HCT116 (cell line): Measurements from ENCODE around the gene TMEM51. TPM values are rescaled to one million over a fixed set of nuclear protein-coding genes. Genes with fewer than 3 reads are reported as not detected.

Experiments
- ATAC-seq: fragments of 200-7000 bp; cut with Tn5 transposase; 2 replicates; pipeline ENCODE4 v1.9.1; 2020; ENCODE audit warnings: mild to moderate bottlenecking, moderate library complexity
- BruUV-seq: library from RNA; stranded (reverse); fragments of 400-500 nt; replicated peaks from 2 replicates; lab custom pipeline; 2021; lab: Mats Ljungman, UMichigan
- CTCF ChIA-PET: fragments of 300-600 bp; sonication (Branson Sonifier 250); formaldehyde crosslinking; loops from one replicate; lab custom pipeline; 2021; ENCODE audit warnings: antibody characterized with exemption; lab: Charles Lee
- POLR2A ChIA-PET: fragments of 300-600, 350-600 bp; sonication (Branson Sonifier 250); formaldehyde crosslinking; loops from one replicate; lab custom pipeline; 2021; ENCODE audit warnings: antibody characterized with exemption; lab: Charles Lee
- RAD21 ChIA-PET, 2 experiments: fragments of 300-600 bp; sonication (Branson Sonifier 250); formaldehyde crosslinking; loops; one replicate each; lab custom pipeline; 2023; ENCODE audit warnings: low total read pairs in 2 of 2; ENCODE audit not compliant: uncharacterized antibody in 2 of 2, unreplicated experiment in 2 of 2, low non-redundant PET in 1 of 2; lab: Charles Lee
- DNase-seq: peaks from one replicate; pipeline ENCODE4 v3.0.0-alpha.2; 2010; ENCODE audit warnings: low read depth, low spot score
- H2AFZ ChIP-seq: fragments of 200-600 bp; shearing (Covaris generic), sonication (generic); 2 replicates; pipeline ENCODE4 v1.6.1; 2017; ENCODE audit warnings: low read depth, mixed run types, mixed read lengths, antibody characterized with exemption, low read length; ENCODE audit not compliant: poor library complexity, severe bottlenecking
- H3K27ac ChIP-seq: 2 replicates; pipeline ENCODE4 v1.5.1; 2012; ENCODE audit warnings: low read depth, low read length
- H3K27me3 ChIP-seq: fragments of 200-600 bp; sonication (generic); 2 replicates; pipeline ENCODE4 v1.6.1; 2016; ENCODE audit warnings: mixed run types, low read length, mixed read lengths; ENCODE audit not compliant: insufficient read depth
- H3K36me3 ChIP-seq, 2 experiments: fragments of 200-500 bp in 1 of 2; fragments of 200-600 bp in 1 of 2; sonication (Bioruptor generic) in 1 of 2; sonication (generic) in 1 of 2; 2 replicates each; pipeline versions ENCODE4 v1.5.1 to v1.6.1; 2014 to 2016; ENCODE audit warnings: low read length in 2 of 2, inconsistent platforms in 1 of 2, mixed read lengths in 1 of 2, mixed run types in 1 of 2; ENCODE audit not compliant: insufficient read depth in 2 of 2, control insufficient read depth in 1 of 2
- H3K4me1 ChIP-seq, 2 experiments: fragments of 200-600 bp in 1 of 2; sonication (generic) in 1 of 2; 2 replicates each; pipeline versions ENCODE4 v1.5.1 to v1.6.1; 2012 to 2017; ENCODE audit warnings: low read length in 2 of 2, inconsistent platforms in 1 of 2, mild to moderate bottlenecking in 1 of 2, mixed read lengths in 1 of 2, mixed run types in 1 of 2, moderate library complexity in 1 of 2; ENCODE audit not compliant: insufficient read depth in 2 of 2, control insufficient read depth in 1 of 2
- H3K4me2 ChIP-seq: fragments of 200-600 bp; sonication (generic); 2 replicates; pipeline ENCODE4 v1.6.1; 2017; ENCODE audit warnings: mixed run types, low read length, mixed read lengths
- H3K4me3 ChIP-seq, 2 experiments: fragments of 200-600 bp in 1 of 2; sonication (generic) in 1 of 2; replicated peaks in 1 of 2; 2 replicates each; pipeline ENCODE4 v1.5.1; 2011 to 2016; ENCODE audit warnings: low read length in 2 of 2, control low read depth in 1 of 2, low read depth in 1 of 2, mild to moderate bottlenecking in 1 of 2, mixed read lengths in 1 of 2, mixed run types in 1 of 2
- H3K79me2 ChIP-seq: fragments of 200-600 bp; sonication (generic); 2 replicates; pipeline ENCODE4 v1.6.1; 2017; ENCODE audit warnings: mild to moderate bottlenecking, mixed run types, low read length, moderate library complexity, mixed read lengths; ENCODE audit not compliant: insufficient read depth
- H3K9ac ChIP-seq: fragments of 200-600 bp; sonication (generic); 2 replicates; pipeline ENCODE4 v1.6.1; 2016; ENCODE audit warnings: low read length, mixed read lengths
- H3K9me2 ChIP-seq: fragments of 200-600 bp; sonication (generic), shearing (Covaris generic); 2 replicates; pipeline ENCODE4 v1.6.1; 2017; ENCODE audit warnings: mixed run types, mild to moderate bottlenecking, moderate library complexity; ENCODE audit not compliant: insufficient read depth
- H3K9me3 ChIP-seq, 2 experiments: fragments of 200-500 bp in 1 of 2; fragments of 200-600 bp in 1 of 2; sonication (Bioruptor generic) in 1 of 2; sonication (generic) in 1 of 2; 2 replicates each; pipeline ENCODE4 v1.6.1; 2014 to 2017; ENCODE audit warnings: low read length in 2 of 2, mixed read lengths in 2 of 2, inconsistent platforms in 1 of 2, low read depth in 1 of 2, mild to moderate bottlenecking in 1 of 2, mixed run types in 1 of 2, moderate library complexity in 1 of 2; ENCODE audit not compliant: control insufficient read depth in 1 of 2, insufficient read depth in 1 of 2
- H4K20me1 ChIP-seq: fragments of 200-600 bp; sonication (generic), shearing (Covaris generic); 2 replicates; pipeline ENCODE4 v1.6.1; 2017; ENCODE audit warnings: mixed run types, mild to moderate bottlenecking, moderate library complexity; ENCODE audit not compliant: insufficient read depth
- CEBPB ChIP-seq: IDR thresholded peaks from 2 replicates; pipeline ENCODE4 v1.6.1; 2012; ENCODE audit warnings: low read depth
- EGR1 ChIP-seq: IDR thresholded peaks from 2 replicates; pipeline ENCODE4 v1.6.1; 2012; ENCODE audit warnings: low read depth
- ELF1 ChIP-seq: IDR thresholded peaks from 2 replicates; pipeline ENCODE4 v1.6.1; 2012; ENCODE audit warnings: low read depth, borderline replicate concordance
- EZH2 ChIP-seq: fragments of 200-600 bp; sonication (generic); IDR thresholded peaks from 2 replicates; pipeline ENCODE4 v1.6.1; 2017; ENCODE audit warnings: antibody characterized with exemption, mixed run types
- EZH2phosphoT487 ChIP-seq: fragments of 200-600 bp; IDR thresholded peaks from 2 replicates; pipeline ENCODE4 v1.6.1; 2018; ENCODE audit warnings: antibody characterized with exemption, borderline replicate concordance
- FOSL1 ChIP-seq: IDR thresholded peaks from 2 replicates; pipeline ENCODE4 v1.6.1; 2012; ENCODE audit warnings: low read depth
- SIN3A ChIP-seq: IDR thresholded peaks from 2 replicates; pipeline ENCODE4 v1.6.1; 2012; ENCODE audit warnings: low read depth
- SP1 ChIP-seq: IDR thresholded peaks from 2 replicates; pipeline ENCODE4 v1.6.1; 2012; ENCODE audit warnings: low read depth
- SRF ChIP-seq: IDR thresholded peaks from 2 replicates; pipeline ENCODE4 v1.6.1; 2012; ENCODE audit warnings: low read depth
- TCF7L2 ChIP-seq: IDR thresholded peaks from 2 replicates; pipeline ENCODE4 v1.7.0; 2011; ENCODE audit warnings: borderline replicate concordance, inconsistent platforms; ENCODE audit not compliant: insufficient read depth, insufficient read length; ENCODE audit errors: extremely low read depth
- YY1 ChIP-seq: IDR thresholded peaks from 2 replicates; pipeline ENCODE4 v1.6.1; 2011; ENCODE audit warnings: low read length, low read depth, moderate library complexity, mild to moderate bottlenecking; ENCODE audit not compliant: insufficient replicate concordance; ENCODE audit errors: extremely low read depth
- ZNF274 ChIP-seq: fragments of 200-500 bp; sonication (Bioruptor generic); IDR thresholded peaks from 2 replicates; pipeline ENCODE4 v1.6.1; 2014; ENCODE audit warnings: mild to moderate bottlenecking, low read depth, low read length, inconsistent platforms
- intact Hi-C: fragments of 100-400 bp; cut with micrococcal nuclease; formaldehyde crosslinking; loops from 2 replicates; pipeline ENCODE4 v1.10.0; 2022
- total RNA-seq: library from RNA; stranded (reverse); gene quantifications from one replicate; pipeline ENCODE4 v1.2.1, GENCODE V29; 2021; ENCODE audit not compliant: unreplicated experiment
- TF ChIP-seq, protein P1 (sequence below): IDR thresholded peaks from 2 replicates; pipeline ENCODE4 v1.6.1; 2011; ENCODE audit warnings: mild to moderate bottlenecking, low read length, moderate library complexity; ENCODE audit not compliant: insufficient replicate concordance; ENCODE audit errors: extremely low read depth
- TF ChIP-seq, protein P2 (sequence below): IDR thresholded peaks from 2 replicates; pipeline ENCODE4 v1.6.1; 2012
- TF ChIP-seq, protein P3 (sequence below): IDR thresholded peaks from 2 replicates; pipeline ENCODE4 v1.6.1; 2012
- TF ChIP-seq, protein P4 (sequence below), 3 experiments: fragments of 200-600 bp in 1 of 3; sonication (generic) in 1 of 3; IDR thresholded peaks in 2 of 3; conservative IDR thresholded peaks in 1 of 3; 2 replicates each; pipeline ENCODE4 v1.5.1; 2012 to 2017; ENCODE audit warnings: low read depth in 2 of 3, low read length in 2 of 3, antibody characterized with exemption in 1 of 3, borderline replicate concordance in 1 of 3, control low read depth in 1 of 3, mild to moderate bottlenecking in 1 of 3, mixed read lengths in 1 of 3, mixed run types in 1 of 3, moderate library complexity in 1 of 3; ENCODE audit not compliant: insufficient read depth in 1 of 3

Gene TMEM51
- total RNA-seq, 1 experiment from 2014 or later: 16.6 TPM

DNA sequence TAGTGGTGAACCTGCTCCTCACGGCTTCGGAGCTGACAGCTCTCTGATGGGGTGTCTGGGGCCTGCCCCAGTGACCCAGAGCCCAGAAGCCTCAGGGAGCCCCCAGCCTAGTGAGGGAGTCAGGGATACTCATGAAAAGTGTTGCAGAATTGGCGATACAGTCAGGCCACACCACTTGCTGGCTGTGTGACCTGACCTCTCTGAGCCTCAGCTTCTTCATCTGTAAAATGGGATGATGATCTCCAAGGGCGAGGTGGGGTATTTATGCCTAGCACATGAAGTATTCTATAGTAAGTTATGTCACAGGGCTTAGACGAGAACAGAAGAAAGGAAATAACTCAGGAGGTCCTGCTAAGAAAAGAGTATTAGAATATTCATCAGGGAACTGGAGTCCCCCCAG, 1.6 kb downstream of the TMEM51 start (continued):
- TF ChIP-seq, protein P1, sequence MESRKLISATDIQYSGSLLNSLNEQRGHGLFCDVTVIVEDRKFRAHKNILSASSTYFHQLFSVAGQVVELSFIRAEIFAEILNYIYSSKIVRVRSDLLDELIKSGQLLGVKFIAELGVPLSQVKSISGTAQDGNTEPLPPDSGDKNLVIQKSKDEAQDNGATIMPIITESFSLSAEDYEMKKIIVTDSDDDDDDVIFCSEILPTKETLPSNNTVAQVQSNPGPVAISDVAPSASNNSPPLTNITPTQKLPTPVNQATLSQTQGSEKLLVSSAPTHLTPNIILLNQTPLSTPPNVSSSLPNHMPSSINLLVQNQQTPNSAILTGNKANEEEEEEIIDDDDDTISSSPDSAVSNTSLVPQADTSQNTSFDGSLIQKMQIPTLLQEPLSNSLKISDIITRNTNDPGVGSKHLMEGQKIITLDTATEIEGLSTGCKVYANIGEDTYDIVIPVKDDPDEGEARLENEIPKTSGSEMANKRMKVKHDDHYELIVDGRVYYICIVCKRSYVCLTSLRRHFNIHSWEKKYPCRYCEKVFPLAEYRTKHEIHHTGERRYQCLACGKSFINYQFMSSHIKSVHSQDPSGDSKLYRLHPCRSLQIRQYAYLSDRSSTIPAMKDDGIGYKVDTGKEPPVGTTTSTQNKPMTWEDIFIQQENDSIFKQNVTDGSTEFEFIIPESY: no peak
- TF ChIP-seq, protein P2, sequence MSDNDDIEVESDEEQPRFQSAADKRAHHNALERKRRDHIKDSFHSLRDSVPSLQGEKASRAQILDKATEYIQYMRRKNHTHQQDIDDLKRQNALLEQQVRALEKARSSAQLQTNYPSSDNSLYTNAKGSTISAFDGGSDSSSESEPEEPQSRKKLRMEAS: no peak
- TF ChIP-seq SP1: no peak
- TF ChIP-seq, protein P3, sequence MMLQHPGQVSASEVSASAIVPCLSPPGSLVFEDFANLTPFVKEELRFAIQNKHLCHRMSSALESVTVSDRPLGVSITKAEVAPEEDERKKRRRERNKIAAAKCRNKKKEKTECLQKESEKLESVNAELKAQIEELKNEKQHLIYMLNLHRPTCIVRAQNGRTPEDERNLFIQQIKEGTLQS: no peak
- TF ChIP-seq EGR1: no peak
- TF ChIP-seq SRF: no peak

DNA sequence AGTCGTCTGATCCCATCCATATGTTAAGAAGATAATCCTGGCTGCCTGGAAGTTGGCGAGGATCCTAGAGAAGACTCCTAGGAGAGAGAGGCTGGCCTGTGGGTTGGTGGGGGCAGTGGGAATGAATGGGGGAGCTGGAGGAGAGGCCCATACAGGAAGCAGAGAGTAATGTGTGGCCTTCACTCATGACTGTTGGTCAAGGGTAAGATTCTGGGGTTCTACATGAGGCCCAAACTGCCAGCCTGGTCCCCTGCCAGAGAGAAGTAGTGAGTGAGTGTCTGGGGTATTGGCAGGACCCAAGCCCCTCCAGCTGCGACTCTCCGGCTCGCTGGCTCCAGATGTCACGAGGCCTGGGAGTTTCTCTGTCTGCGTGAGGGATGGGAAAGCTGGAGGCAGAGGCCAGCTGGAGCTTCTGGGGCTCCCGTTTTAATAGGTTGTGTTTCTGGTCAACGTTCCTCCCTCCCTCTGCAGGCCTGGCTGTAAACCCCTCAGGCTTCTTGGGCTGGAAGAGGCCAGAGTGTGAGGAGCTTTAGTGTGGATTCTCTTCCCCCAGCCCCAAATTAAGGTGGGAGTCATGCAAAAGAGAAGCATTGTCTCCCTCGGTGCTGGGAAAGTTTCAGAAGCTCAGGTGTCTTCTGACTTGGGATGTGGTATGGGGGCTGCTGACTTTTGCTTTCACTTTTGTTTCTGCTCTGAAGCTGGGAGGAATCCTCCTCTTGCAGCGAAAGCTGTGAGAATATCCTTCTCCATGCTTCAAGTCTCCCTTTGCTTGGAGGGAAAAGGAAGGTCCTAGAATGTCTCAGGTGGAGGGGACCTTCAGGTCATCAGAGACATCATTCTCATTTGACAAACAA, 2.6 kb downstream of the TMEM51 start:
- no peaks in the 10 kb centered on the region for H3K9me3 ChIP-seq
- no peak overlapping the region for H3K4me2 ChIP-seq
- no peaks in the 10 kb centered on the region for H3K27me3 ChIP-seq
- intact Hi-C loops: no loop called here
- H3K4me1 ChIP-seq: peaks cover 15 to 53% of the 10 kb centered on the region in 2 experiments; a peak in 3 of 4 replicates
- H3K9ac ChIP-seq: no peak overlapping the region
- ATAC-seq: no peak
- H3K79me2 ChIP-seq: peaks cover 71% of the 10 kb centered on the region
- RAD21 ChIA-PET: no interaction called here
- CTCF ChIA-PET: no interaction called here
- no peak overlapping the region for H3K4me3 ChIP-seq
- no peak overlapping the region for H2AFZ ChIP-seq
- no peaks in the 10 kb centered on the region for H3K9me2 ChIP-seq
- no peak for DNase-seq
- no peaks in the 10 kb centered on the region for H3K36me3 ChIP-seq
- H3K27ac ChIP-seq: no peak overlapping the region
- POLR2A ChIA-PET: no interaction called here
- BruUV-seq: no TSS peak
- no peaks in the 10 kb centered on the region; the same call in 1 of the 2 replicates for H4K20me1 ChIP-seq
- TF ChIP-seq TCF7L2: no peak
- TF ChIP-seq, protein P3: no peak
- no peak for TF ChIP-seq YY1
- TF ChIP-seq, protein P4, sequence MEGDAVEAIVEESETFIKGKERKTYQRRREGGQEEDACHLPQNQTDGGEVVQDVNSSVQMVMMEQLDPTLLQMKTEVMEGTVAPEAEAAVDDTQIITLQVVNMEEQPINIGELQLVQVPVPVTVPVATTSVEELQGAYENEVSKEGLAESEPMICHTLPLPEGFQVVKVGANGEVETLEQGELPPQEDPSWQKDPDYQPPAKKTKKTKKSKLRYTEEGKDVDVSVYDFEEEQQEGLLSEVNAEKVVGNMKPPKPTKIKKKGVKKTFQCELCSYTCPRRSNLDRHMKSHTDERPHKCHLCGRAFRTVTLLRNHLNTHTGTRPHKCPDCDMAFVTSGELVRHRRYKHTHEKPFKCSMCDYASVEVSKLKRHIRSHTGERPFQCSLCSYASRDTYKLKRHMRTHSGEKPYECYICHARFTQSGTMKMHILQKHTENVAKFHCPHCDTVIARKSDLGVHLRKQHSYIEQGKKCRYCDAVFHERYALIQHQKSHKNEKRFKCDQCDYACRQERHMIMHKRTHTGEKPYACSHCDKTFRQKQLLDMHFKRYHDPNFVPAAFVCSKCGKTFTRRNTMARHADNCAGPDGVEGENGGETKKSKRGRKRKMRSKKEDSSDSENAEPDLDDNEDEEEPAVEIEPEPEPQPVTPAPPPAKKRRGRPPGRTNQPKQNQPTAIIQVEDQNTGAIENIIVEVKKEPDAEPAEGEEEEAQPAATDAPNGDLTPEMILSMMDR (IDR thresholded peaks at IDR 0.05 in 2 of 3, conservative IDR thresholded peaks at IDR 0.05 in 1 of 3; ENCODE audit: borderline replicate concordance in 1 of 3, insufficient read depth in 1 of 3, low read depth in 2 of 3, low read length in 2 of 3): no peak
- no peak for TF ChIP-seq FOSL1
- TF ChIP-seq CEBPB: no peak
- TF ChIP-seq ELF1: no peak
- no peak for TF ChIP-seq EZH2
- no peak for TF ChIP-seq SIN3A
- TF ChIP-seq ZNF274: no peak
- TF ChIP-seq EZH2phosphoT487: no peak
